KMS-11 (cell line): ENCODE results near the gene TIMM29.

Experiments used
- H2AFZ ChIP-seq: fragments of 200-600 bp; sonication (generic); 2 replicates; pipeline ENCODE4 v1.6.1; 2016; ENCODE audit warnings: antibody characterized with exemption, mixed run types, low read depth
- H3K27ac ChIP-seq: fragments of 200-600 bp; sonication (generic); 2 replicates; pipeline ENCODE4 v1.6.1; 2016; ENCODE audit warnings: mild to moderate bottlenecking, mixed run types
- H3K27me3 ChIP-seq: fragments of 200-600 bp; sonication (generic); 2 replicates; pipeline ENCODE4 v1.6.1; 2017; ENCODE audit warnings: mild to moderate bottlenecking, low read depth, mixed run types, moderate library complexity; ENCODE audit not compliant: insufficient read depth
- H3K36me3 ChIP-seq: fragments of 200-600 bp; sonication (generic); 2 replicates; pipeline ENCODE4 v1.6.1; 2017; ENCODE audit warnings: mild to moderate bottlenecking, mixed run types; ENCODE audit not compliant: insufficient read depth
- H3K4me1 ChIP-seq: fragments of 200-600 bp; sonication (generic); 2 replicates; pipeline ENCODE4 v1.6.1; 2016; ENCODE audit warnings: mild to moderate bottlenecking, low read depth, mixed run types; ENCODE audit not compliant: poor library complexity, severe bottlenecking
- H3K4me2 ChIP-seq: fragments of 200-600 bp; sonication (generic); 2 replicates; pipeline ENCODE4 v1.7.0; 2016; ENCODE audit warnings: mild to moderate bottlenecking, mixed run types
- H3K4me3 ChIP-seq: fragments of 200-600 bp; sonication (generic); IDR thresholded peaks from 2 replicates; pipeline ENCODE4 v1.6.1; 2017; ENCODE audit warnings: low read depth, low read length, mixed read lengths; ENCODE audit not compliant: insufficient read depth
- H3K79me2 ChIP-seq: fragments of 200-600 bp; sonication (generic); 2 replicates; pipeline ENCODE4 v1.6.1; 2016; ENCODE audit warnings: low read depth, mixed run types; ENCODE audit not compliant: insufficient read depth
- H3K9ac ChIP-seq: fragments of 200-600 bp; sonication (generic); 2 replicates; pipeline ENCODE4 v1.6.1; 2016; ENCODE audit warnings: mild to moderate bottlenecking, mixed run types
- H4K20me1 ChIP-seq: fragments of 200-600 bp; sonication (generic); 2 replicates; pipeline ENCODE4 v1.6.1; 2016; ENCODE audit warnings: mild to moderate bottlenecking, mixed run types; ENCODE audit not compliant: insufficient read depth
- TF ChIP-seq, protein P1 (sequence below): fragments of 200-600 bp; sonication (generic); conservative IDR thresholded peaks from 2 replicates; pipeline ENCODE4 v1.6.1; 2017; ENCODE audit warnings: low read depth, mild to moderate bottlenecking, antibody characterized with exemption, low read length, moderate library complexity, mixed read lengths

Gene TIMM29

DNA sequence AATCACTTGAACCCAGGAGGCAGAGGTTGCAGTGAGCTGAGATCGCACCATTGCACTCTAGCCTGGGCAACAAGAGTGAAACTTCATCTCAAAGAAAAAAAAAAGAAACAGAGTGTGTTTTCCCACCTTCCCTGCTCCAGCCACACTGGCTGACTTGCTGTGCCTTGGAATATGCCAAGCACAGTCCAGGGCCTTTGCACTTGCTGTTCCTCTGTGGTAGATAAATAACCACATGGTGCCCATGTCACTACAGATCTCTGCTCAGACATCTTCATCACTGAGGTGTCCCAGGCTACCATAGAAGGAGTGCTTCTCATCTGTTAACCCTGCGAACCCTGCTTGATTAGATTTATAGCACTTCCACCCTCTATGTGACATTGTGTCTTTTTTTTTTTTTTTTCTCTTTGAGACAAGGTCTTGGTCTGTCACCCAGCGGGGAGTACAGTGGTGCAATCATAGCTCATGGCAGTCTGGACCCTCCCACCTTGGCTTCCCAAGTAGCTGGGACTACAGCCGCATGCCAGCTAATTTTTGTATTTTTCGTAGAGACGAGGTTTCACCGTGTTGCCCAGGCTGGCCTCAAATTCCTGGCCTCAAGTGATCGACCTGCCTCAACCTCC, 42.6 kb downstream of the TIMM29 start:
- no peaks in the 10 kb centered on the region for H3K36me3 ChIP-seq
- peaks cover 97% of the 10 kb centered on the region for H3K79me2 ChIP-seq
- no peak overlapping the region for H3K4me3 ChIP-seq
- no peak overlapping the region for H3K27ac ChIP-seq
- no peak overlapping the region for H3K4me2 ChIP-seq
- no peak overlapping the region for H2AFZ ChIP-seq
- peaks cover 10% of the 10 kb centered on the region for H3K4me1 ChIP-seq
- no peak overlapping the region for H3K9ac ChIP-seq
- H4K20me1 ChIP-seq, result peaks cover 14% of the 10 kb centered on the region; the same call in 1 of the 2 replicates
- H3K27me3 ChIP-seq, result no peaks in the 10 kb centered on the region
- TF ChIP-seq, protein P1, sequence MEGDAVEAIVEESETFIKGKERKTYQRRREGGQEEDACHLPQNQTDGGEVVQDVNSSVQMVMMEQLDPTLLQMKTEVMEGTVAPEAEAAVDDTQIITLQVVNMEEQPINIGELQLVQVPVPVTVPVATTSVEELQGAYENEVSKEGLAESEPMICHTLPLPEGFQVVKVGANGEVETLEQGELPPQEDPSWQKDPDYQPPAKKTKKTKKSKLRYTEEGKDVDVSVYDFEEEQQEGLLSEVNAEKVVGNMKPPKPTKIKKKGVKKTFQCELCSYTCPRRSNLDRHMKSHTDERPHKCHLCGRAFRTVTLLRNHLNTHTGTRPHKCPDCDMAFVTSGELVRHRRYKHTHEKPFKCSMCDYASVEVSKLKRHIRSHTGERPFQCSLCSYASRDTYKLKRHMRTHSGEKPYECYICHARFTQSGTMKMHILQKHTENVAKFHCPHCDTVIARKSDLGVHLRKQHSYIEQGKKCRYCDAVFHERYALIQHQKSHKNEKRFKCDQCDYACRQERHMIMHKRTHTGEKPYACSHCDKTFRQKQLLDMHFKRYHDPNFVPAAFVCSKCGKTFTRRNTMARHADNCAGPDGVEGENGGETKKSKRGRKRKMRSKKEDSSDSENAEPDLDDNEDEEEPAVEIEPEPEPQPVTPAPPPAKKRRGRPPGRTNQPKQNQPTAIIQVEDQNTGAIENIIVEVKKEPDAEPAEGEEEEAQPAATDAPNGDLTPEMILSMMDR, result no peak

DNA sequence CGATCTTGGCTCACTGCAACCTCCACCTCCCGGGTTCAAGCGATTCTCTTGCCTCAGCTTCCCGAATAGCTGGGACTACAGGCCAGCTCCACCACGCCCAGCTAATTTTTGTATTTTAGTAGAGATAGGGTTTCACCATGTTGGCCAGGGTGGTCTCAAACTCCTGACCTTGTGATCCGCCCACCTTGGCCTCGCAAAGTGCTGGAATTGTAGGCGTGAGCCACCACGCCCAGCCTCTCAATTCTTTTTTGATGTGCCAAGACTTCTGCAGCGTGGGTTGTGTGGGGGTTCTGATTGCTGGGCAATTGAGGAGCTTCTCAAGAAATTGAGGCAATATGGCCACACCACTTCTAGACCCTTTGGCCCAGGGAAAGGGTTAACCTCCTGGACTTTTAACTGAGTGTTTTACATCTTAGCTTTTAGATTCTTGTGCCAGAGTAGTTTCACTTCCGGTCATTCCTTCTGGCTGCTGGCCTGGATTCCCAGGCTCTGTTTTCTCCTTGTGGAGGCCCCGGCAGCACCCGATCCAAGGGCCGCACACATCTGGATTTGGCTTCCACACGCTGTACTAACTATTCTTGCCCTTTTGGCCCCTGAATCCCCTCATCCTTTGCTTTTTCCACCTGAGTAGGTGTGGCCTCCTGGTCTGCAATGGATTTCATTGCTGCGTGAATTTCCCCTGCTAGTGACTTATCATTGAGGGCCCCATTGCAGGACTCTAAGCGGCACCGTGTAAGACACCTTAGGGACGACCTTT, 46.9 kb downstream of the TIMM29 start:
- no peak overlapping the region for H3K9ac ChIP-seq
- TF ChIP-seq, protein P1, result no peak
- no peaks in the 10 kb centered on the region for H3K27me3 ChIP-seq
- no peak overlapping the region for H2AFZ ChIP-seq
- no peak overlapping the region for H3K4me2 ChIP-seq
- H3K4me1 ChIP-seq, result peaks cover 36% of the 10 kb centered on the region
- H3K4me3 ChIP-seq, result no peak overlapping the region
- H3K27ac ChIP-seq, result no peak overlapping the region
- peaks cover 6% of the 10 kb centered on the region for H4K20me1 ChIP-seq
- no peaks in the 10 kb centered on the region for H3K36me3 ChIP-seq
- peaks cover 84% of the 10 kb centered on the region for H3K79me2 ChIP-seq

DNA sequence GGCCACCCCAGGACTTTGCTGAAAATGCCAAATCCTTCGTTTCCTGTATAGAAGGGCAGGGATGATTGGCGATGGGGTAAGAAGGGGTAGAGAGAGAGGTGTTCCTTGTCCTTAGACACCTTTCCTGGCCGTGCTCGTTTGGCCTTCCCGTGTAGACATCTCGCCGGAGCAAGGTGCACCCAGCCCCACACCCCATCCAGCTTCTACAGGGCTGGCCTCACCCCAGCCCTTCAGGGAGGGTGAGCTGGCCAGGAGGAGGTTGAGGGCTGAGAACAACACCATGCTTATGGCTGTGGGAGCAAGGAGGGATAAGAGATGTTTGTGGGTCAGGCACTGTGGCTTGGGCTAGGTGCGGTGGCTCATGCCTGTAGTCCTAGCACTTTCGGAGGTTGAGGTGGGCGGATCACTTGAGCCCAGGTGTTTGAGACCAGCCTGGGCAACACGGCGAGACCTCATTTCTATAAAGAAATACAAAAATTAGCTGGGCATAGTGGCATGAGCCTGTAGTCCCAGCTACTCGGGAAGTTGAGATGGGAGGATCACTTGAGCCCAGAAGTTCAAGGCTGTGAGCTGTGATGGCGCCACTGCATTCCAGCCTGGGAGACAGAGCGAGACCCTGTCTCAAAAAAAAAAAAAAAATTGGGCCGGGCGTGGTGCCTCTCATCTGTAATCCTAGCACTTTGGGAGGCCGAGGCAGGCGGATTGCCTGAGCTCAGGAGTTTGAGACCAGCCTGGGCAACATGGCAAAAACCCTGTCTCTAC, 47.7 kb downstream of the TIMM29 start:
- no peaks in the 10 kb centered on the region for H3K36me3 ChIP-seq
- peaks cover 44% of the 10 kb centered on the region for H3K4me1 ChIP-seq
- peaks cover 84% of the 10 kb centered on the region for H3K79me2 ChIP-seq
- no peaks in the 10 kb centered on the region for H3K27me3 ChIP-seq
- no peak overlapping the region for H3K4me3 ChIP-seq
- TF ChIP-seq, protein P1, result no peak
- no peak overlapping the region for H3K4me2 ChIP-seq
- no peak overlapping the region for H3K9ac ChIP-seq
- no peak overlapping the region for H3K27ac ChIP-seq
- H2AFZ ChIP-seq, result no peak overlapping the region
- peaks cover 13% of the 10 kb centered on the region for H4K20me1 ChIP-seq

DNA sequence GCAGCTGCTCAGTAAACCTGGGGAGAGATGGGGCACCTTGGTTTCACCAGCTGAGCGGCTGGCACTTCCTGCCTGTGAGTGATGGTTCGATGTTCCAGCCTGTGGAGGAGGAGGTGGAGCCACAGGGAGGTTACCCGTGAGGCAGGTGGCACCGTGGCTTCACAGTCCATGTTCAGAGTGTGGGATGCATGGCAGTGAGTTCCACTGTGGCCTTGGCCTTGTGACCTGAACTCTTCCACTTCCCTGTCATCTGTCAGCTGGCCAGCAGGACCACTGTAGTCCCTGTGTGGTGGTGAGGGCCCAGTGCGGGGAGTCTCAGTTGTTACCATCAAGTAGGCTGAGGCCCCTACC, 49.1 kb downstream of the TIMM29 start:
- TF ChIP-seq, protein P1, result no peak
- no peak overlapping the region for H2AFZ ChIP-seq
- H3K27me3 ChIP-seq, result no peaks in the 10 kb centered on the region
- peaks cover 17% of the 10 kb centered on the region for H4K20me1 ChIP-seq
- H3K4me3 ChIP-seq, result no peak overlapping the region
- no peak overlapping the region for H3K9ac ChIP-seq
- peaks cover 46% of the 10 kb centered on the region for H3K4me1 ChIP-seq
- no peak overlapping the region for H3K27ac ChIP-seq
- H3K79me2 ChIP-seq, result peaks cover 84% of the 10 kb centered on the region
- H3K36me3 ChIP-seq, result no peaks in the 10 kb centered on the region
- no peak overlapping the region for H3K4me2 ChIP-seq
